Panc1 (cell line): Measurements from ENCODE around the gene KLHL3. TPM values are rescaled to one million over a fixed set of nuclear protein-coding genes. Genes with fewer than 3 reads are reported as not detected.

Experiments used
- ATAC-seq: fragments of 200-7000 bp; cut with Tn5 transposase; 2 replicates; pipeline ENCODE4 v1.9.1; 2020; ENCODE audit warnings: mild to moderate bottlenecking, moderate library complexity
- BruUV-seq: library from RNA; stranded (reverse); fragments of 400-500 nt; replicated peaks from 2 replicates; lab custom pipeline; 2021; lab: Mats Ljungman, UMichigan
- CTCF ChIA-PET: fragments of 300-600 bp; sonication (Branson Sonifier 250); formaldehyde crosslinking; loops from one replicate; lab custom pipeline; 2022; ENCODE audit warnings: antibody characterized with exemption; lab: Charles Lee
- POLR2A ChIA-PET: fragments of 300-600 bp; sonication (Branson Sonifier 250); formaldehyde crosslinking; loops from one replicate; lab custom pipeline; 2022; ENCODE audit warnings: antibody characterized with exemption; lab: Charles Lee
- DNase-seq: peaks from one replicate; pipeline ENCODE4 v3.0.0-alpha.2; 2010; ENCODE audit warnings: low read depth, low spot score
- H3K27ac ChIP-seq: 2 replicates; pipeline ENCODE4 v1.5.1; 2011; ENCODE audit warnings: mild to moderate bottlenecking, low read length, inconsistent platforms
- H3K27me3 ChIP-seq: fragments of 200-500 bp; sonication (Bioruptor generic); 2 replicates; pipeline ENCODE4 v1.6.0; 2014; ENCODE audit warnings: low read length, inconsistent platforms; ENCODE audit not compliant: control insufficient read depth, insufficient read depth
- H3K36me3 ChIP-seq: fragments of 200-500 bp; sonication (Bioruptor generic); 2 replicates; pipeline ENCODE4 v1.5.1; 2014; ENCODE audit warnings: inconsistent platforms, mild to moderate bottlenecking, low read length, moderate library complexity; ENCODE audit not compliant: control insufficient read depth, insufficient read depth
- H3K4me1 ChIP-seq: 2 replicates; pipeline ENCODE4 v1.5.1; 2011; ENCODE audit warnings: inconsistent platforms, mild to moderate bottlenecking, low read length, moderate library complexity; ENCODE audit not compliant: control insufficient read depth, insufficient read depth
- H3K4me3 ChIP-seq, 2 experiments: 2 replicates each; pipeline ENCODE4 v1.5.1; 2011 to 2012; ENCODE audit warnings: low read depth in 2 of 2, low read length in 2 of 2, mild to moderate bottlenecking in 2 of 2, inconsistent platforms in 1 of 2, moderate library complexity in 1 of 2
- H3K9me3 ChIP-seq: fragments of 200-500 bp; sonication (Bioruptor generic); 2 replicates; pipeline ENCODE4 v1.5.1; 2014; ENCODE audit warnings: low read depth, mild to moderate bottlenecking, inconsistent platforms, low read length, moderate library complexity; ENCODE audit not compliant: control insufficient read depth, insufficient read depth
- POLR2AphosphoS5 ChIP-seq: IDR thresholded peaks from 2 replicates; pipeline ENCODE4 v1.6.1; 2012; ENCODE audit warnings: mild to moderate bottlenecking, low read depth, low read length, moderate library complexity
- SIN3A ChIP-seq: IDR thresholded peaks from 2 replicates; pipeline ENCODE4 v1.6.1; 2012; ENCODE audit warnings: low read depth, mild to moderate bottlenecking, low read length, moderate library complexity, borderline replicate concordance; ENCODE audit not compliant: insufficient read depth
- TCF7L2 ChIP-seq: IDR thresholded peaks from 2 replicates; pipeline ENCODE4 v1.6.1; 2011; ENCODE audit warnings: mild to moderate bottlenecking, low read depth, low read length, inconsistent platforms
- in situ Hi-C: cut with HindIII; loops from 2 replicates; pipeline ENCODE4 v1.10.0; 2016; ENCODE audit warnings: low sequenced_read_pairs, low pct_unique_long_range_greater_than_20kb
- intact Hi-C: fragments of 100-400 bp; cut with micrococcal nuclease; formaldehyde crosslinking; loops from one replicate; pipeline ENCODE4 v1.10.0; 2022; ENCODE audit not compliant: unreplicated experiment
- total RNA-seq: library from RNA; stranded (reverse); gene quantifications from one replicate; pipeline ENCODE4 v1.2.1, GENCODE V29; 2021; ENCODE audit not compliant: unreplicated experiment
- TF ChIP-seq, protein P1 (sequence below), 2 experiments: IDR thresholded peaks; 2 replicates each; pipeline ENCODE4 v1.6.1; 2011 to 2012; ENCODE audit warnings: low read depth in 2 of 2, control low read depth in 1 of 2, low read length in 1 of 2, mild to moderate bottlenecking in 1 of 2, moderate library complexity in 1 of 2; ENCODE audit not compliant: insufficient read depth in 1 of 2
- TF ChIP-seq, protein P2 (sequence below): fragments of 450-650 bp; IDR thresholded peaks from 2 replicates; pipeline ENCODE4 v1.5.1; 2017; ENCODE audit warnings: mild to moderate bottlenecking

The KLHL3 gene
- total RNA-seq, 1 experiment from 2014 or later: 1.9 TPM

DNA sequence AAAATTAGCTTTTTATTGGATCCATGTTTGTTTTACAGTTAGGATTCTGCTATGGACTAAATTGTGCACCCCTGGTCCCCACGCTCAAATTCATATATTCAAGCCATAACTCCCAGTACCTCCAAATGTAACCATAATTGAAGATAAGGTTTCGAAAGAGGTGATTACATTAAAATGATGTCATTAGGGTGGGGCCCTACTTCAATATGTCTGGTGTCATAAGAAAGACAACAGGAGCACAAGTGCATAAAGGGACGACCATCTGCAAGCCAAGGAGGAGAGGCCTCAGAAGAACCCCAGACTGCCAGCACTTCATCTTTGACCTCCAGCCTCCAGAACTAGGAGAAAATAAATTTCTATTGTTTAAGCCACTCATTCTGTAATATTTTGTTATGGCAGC lies 25.7 kb upstream of the KLHL3 start:
- CTCF ChIA-PET: no interaction called here

DNA sequence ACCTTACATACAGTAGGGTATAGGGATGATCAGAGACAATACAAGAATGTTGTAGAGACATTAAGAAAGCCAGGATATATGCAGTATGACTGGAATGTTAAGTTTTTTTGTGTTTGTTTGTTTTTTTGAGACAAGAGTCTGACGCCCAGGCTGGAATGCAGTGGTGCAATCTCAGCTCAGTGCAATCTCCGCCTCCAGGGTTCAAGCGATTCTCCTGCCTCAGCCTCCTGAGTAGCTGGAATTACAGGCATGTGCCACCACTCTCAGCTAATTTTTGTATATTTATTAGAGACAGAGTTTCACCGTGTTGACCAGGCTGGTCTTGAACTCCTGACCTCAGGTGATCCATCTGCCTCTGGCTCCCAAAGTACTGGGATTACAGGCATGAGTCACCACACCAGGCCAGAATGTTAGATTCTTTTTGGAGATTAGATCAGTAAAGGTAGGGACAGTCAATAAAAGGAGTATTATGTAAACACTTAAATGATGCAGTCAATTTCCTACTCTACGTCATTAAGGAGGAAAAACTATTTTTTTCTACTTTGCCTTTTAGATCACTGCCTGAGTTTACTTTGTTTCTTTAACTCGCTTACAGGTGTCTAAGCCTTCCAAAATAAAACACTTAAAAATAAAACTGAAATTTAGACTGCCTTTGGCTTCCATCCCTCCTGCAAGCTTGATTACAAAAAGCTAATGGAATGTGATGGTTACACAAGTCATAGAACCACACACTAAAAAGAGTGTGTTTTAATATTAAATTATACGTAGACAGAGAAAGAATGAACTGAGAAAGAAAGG lies 25.0 kb upstream of the KLHL3 start:
- BruUV-seq: no TSS peak
- intact Hi-C loops: no loop called here
- no peaks in the 10 kb centered on the region for H3K9me3 ChIP-seq
- CTCF ChIA-PET: no interaction called here
- H3K4me1 ChIP-seq: no peaks in the 10 kb centered on the region
- no peaks in the 10 kb centered on the region for H3K36me3 ChIP-seq
- POLR2A ChIA-PET: no interaction called here
- TF ChIP-seq POLR2AphosphoS5 (no peak), SIN3A (no peak), TCF7L2 (no peak)
- TF ChIP-seq, protein P1, sequence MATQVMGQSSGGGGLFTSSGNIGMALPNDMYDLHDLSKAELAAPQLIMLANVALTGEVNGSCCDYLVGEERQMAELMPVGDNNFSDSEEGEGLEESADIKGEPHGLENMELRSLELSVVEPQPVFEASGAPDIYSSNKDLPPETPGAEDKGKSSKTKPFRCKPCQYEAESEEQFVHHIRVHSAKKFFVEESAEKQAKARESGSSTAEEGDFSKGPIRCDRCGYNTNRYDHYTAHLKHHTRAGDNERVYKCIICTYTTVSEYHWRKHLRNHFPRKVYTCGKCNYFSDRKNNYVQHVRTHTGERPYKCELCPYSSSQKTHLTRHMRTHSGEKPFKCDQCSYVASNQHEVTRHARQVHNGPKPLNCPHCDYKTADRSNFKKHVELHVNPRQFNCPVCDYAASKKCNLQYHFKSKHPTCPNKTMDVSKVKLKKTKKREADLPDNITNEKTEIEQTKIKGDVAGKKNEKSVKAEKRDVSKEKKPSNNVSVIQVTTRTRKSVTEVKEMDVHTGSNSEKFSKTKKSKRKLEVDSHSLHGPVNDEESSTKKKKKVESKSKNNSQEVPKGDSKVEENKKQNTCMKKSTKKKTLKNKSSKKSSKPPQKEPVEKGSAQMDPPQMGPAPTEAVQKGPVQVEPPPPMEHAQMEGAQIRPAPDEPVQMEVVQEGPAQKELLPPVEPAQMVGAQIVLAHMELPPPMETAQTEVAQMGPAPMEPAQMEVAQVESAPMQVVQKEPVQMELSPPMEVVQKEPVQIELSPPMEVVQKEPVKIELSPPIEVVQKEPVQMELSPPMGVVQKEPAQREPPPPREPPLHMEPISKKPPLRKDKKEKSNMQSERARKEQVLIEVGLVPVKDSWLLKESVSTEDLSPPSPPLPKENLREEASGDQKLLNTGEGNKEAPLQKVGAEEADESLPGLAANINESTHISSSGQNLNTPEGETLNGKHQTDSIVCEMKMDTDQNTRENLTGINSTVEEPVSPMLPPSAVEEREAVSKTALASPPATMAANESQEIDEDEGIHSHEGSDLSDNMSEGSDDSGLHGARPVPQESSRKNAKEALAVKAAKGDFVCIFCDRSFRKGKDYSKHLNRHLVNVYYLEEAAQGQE (IDR thresholded peaks at IDR 0.05; ENCODE audit: insufficient read depth in 1 of 2, low read depth in 2 of 2, low read length in 1 of 2): no peak
- TF ChIP-seq, protein P2, sequence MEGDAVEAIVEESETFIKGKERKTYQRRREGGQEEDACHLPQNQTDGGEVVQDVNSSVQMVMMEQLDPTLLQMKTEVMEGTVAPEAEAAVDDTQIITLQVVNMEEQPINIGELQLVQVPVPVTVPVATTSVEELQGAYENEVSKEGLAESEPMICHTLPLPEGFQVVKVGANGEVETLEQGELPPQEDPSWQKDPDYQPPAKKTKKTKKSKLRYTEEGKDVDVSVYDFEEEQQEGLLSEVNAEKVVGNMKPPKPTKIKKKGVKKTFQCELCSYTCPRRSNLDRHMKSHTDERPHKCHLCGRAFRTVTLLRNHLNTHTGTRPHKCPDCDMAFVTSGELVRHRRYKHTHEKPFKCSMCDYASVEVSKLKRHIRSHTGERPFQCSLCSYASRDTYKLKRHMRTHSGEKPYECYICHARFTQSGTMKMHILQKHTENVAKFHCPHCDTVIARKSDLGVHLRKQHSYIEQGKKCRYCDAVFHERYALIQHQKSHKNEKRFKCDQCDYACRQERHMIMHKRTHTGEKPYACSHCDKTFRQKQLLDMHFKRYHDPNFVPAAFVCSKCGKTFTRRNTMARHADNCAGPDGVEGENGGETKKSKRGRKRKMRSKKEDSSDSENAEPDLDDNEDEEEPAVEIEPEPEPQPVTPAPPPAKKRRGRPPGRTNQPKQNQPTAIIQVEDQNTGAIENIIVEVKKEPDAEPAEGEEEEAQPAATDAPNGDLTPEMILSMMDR: no peak
- H3K4me3 ChIP-seq: no peak overlapping the region
- ATAC-seq (no peak), DNase-seq (no peak)
- in situ Hi-C loops: no loop called here
- no peaks in the 10 kb centered on the region for H3K27me3 ChIP-seq
- H3K27ac ChIP-seq: no peak overlapping the region

More for the DNA sequence above, 25.7 kb upstream of the KLHL3 start:
- H3K27ac ChIP-seq: no peak overlapping the region
- H3K9me3 ChIP-seq: no peaks in the 10 kb centered on the region
- DNase-seq: no peak
- ATAC-seq: no peak
- no peaks in the 10 kb centered on the region for H3K4me1 ChIP-seq
- no peaks in the 10 kb centered on the region for H3K36me3 ChIP-seq
- POLR2A ChIA-PET: no interaction called here
- H3K27me3 ChIP-seq: no peaks in the 10 kb centered on the region
- no peak overlapping the region for H3K4me3 ChIP-seq
- BruUV-seq: no TSS peak
- TF ChIP-seq TCF7L2 (no peak), POLR2AphosphoS5 (no peak), SIN3A (no peak)
- TF ChIP-seq, protein P2: no peak
- TF ChIP-seq, protein P1 (IDR thresholded peaks at IDR 0.05; ENCODE audit: insufficient read depth in 1 of 2, low read depth in 2 of 2, low read length in 1 of 2): no peak
- intact Hi-C loops: no loop called here
- in situ Hi-C loops: no loop called here
